ENCODE data around the gene GGCX. TPM values are rescaled to one million over a fixed set of nuclear protein-coding genes. Genes with fewer than 3 reads are reported as not detected.
"Not testable (repeated sequence)": the region's sequence is repeated elsewhere in the genome, so short reads cannot be mapped to it uniquely, and the experiment has no call there.

Gene GGCX
- total RNA-seq, 1 donor from 2014 or later = 58.2 TPM

DNA sequence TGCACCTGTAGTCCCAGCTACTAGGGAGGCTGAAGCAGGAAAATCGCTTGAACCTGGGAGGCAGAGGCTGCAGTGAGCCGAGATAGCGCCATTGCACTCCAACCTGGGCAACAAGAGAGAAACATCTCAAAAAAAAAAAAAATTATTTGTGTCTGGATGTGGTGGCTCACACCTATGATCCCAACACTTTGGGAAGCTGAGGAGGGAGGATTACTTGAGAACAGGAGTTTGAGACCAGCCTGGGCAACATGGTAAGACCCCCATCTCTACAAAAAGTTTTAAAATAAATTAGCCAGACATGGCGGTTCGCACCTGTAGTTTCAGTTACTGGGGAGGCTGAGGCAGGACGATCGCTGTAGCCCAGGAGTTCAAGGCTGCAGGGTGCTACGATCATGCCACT lies 14.4 kb upstream of the GGCX start:
- TF ChIP-seq, protein P1, sequence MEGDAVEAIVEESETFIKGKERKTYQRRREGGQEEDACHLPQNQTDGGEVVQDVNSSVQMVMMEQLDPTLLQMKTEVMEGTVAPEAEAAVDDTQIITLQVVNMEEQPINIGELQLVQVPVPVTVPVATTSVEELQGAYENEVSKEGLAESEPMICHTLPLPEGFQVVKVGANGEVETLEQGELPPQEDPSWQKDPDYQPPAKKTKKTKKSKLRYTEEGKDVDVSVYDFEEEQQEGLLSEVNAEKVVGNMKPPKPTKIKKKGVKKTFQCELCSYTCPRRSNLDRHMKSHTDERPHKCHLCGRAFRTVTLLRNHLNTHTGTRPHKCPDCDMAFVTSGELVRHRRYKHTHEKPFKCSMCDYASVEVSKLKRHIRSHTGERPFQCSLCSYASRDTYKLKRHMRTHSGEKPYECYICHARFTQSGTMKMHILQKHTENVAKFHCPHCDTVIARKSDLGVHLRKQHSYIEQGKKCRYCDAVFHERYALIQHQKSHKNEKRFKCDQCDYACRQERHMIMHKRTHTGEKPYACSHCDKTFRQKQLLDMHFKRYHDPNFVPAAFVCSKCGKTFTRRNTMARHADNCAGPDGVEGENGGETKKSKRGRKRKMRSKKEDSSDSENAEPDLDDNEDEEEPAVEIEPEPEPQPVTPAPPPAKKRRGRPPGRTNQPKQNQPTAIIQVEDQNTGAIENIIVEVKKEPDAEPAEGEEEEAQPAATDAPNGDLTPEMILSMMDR (IDR thresholded peaks at IDR 0.05; ENCODE audit: unreplicated experiment) = no peak
- DNase-seq (ENCODE audit: low spot score in 2 of 2, unreplicated experiment in 2 of 2) = no peak
- Mint-ChIP-seq H3K27me3 (ENCODE audit: low read depth) (peaks cover 13% of the 10 kb centered on the region), H3K4me3 (no peak overlapping the region), H3K27ac (peak overlapping the region; percentile 16), H3K9me3 (no peaks in the 10 kb centered on the region), H3K4me1 (peaks cover 42% of the 10 kb centered on the region), H3K36me3 (peaks cover 3% of the 10 kb centered on the region)

DNA sequence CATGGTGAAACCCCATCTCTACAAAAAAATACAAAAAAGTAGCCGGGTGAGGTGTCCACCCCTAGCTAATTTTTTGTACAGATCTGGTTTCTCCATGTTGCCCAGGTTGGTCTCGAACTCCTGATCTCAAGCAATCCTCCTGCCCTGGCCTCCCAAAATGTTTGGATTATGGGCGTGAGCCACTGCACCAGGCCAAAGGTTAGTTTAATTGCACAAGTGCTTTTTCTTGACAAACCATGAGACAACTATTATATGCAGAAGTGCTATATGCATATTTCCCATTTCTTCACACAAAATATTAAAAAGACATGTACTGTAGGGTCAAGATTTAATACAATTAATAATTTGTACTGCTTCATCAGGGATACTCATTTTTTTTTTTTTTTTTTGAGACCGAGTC lies 5.0 kb upstream of the GGCX start:
- no peak for DNase-seq (ENCODE audit: low spot score in 2 of 2, unreplicated experiment in 2 of 2)
- Mint-ChIP-seq H3K4me3 (no peak overlapping the region), H3K9me3 (no peaks in the 10 kb centered on the region), H3K4me1 (peaks cover 5% of the 10 kb centered on the region), H3K27me3 (ENCODE audit: low read depth) (peaks cover 15% of the 10 kb centered on the region), H3K36me3 (no peaks in the 10 kb centered on the region), H3K27ac (no peak overlapping the region)
- TF ChIP-seq, protein P1 (IDR thresholded peaks at IDR 0.05; ENCODE audit: unreplicated experiment) = no peak

DNA sequence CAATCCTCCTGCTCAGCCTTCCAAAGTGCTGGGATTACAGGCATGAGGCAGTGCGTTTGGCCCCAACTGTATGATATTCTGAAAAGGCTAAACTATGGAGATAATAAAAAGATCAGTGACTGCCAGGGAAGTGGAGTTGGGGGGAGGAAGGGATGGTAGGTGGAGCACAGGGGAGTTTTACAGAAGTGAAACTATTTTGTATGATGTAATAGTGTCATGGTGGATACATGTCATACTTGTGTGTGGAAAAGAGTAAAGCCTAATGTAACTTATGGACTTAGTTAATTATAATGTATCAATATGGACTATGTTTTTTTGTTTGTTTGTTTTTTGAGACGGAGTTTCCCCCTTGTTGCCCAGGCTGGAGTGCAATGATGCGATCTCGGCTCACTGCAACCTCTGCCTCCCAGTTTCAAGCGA lies 2.9 kb upstream of the GGCX start:
- TF ChIP-seq, protein P1 (IDR thresholded peaks at IDR 0.05; ENCODE audit: unreplicated experiment) = no peak
- Mint-ChIP-seq H3K9me3 (no peaks in the 10 kb centered on the region), H3K27ac (peak overlapping the region; percentile 5), H3K4me1 (peaks cover 20% of the 10 kb centered on the region), H3K4me3 (no peak overlapping the region), H3K36me3 (no peaks in the 10 kb centered on the region), H3K27me3 (ENCODE audit: low read depth) (no peaks in the 10 kb centered on the region)
- DNase-seq (ENCODE audit: low spot score in 2 of 2, unreplicated experiment in 2 of 2) = no peak

DNA sequence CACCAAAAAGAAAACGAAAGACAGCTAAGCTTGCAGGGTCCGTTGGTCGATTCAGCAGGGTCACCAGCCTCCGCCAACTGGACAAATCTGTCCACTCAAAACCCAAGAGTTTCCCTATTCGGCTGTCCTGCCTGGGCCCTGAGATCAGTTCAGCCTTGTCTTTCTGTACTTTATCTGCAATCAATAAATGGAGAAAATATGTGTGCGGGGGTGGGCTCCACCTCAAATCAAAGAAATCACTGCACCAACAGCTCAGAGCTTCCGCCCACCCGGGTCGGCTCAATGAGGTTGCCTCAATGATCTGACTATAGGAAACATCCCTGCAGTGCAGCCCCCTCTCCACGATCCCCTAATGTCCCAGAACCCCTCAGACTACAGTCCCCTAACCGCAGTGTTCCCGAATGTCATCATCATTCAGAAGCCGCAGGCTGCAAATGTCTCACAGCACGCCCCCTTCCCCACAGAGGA lies 447 bp downstream of the GGCX start:
- no peak for DNase-seq (ENCODE audit: low spot score in 2 of 2, unreplicated experiment in 2 of 2)
- Mint-ChIP-seq H3K4me1 (peaks cover 20% of the 10 kb centered on the region), H3K27ac (peak overlapping the region; percentile 98), H3K4me3 (peak overlapping the region; percentile 97), H3K27me3 (ENCODE audit: low read depth) (no peaks in the 10 kb centered on the region), H3K9me3 (no peaks in the 10 kb centered on the region), H3K36me3 (peaks cover 4% of the 10 kb centered on the region)
- TF ChIP-seq, protein P1 (IDR thresholded peaks at IDR 0.05; ENCODE audit: unreplicated experiment) = no peak

DNA sequence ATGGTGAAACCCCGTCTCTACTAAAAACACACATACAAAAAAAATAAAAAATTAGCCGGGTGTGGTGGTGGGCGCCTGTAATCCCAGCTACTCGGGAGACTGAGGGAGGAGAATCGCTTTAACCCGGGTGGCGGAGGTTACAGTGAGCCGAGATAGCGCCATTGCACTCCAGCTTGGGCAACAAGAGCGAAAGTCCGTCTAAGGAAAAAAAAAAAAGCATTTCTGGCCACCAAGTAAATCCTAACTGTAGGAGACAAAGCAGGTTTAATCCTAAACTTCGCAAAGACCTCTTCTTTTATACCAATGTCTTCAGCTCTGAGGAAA lies 928 bp downstream of the GGCX start:
- H3K9me3 Mint-ChIP-seq; H3K27me3 Mint-ChIP-seq (ENCODE audit: low read depth); DNase-seq (ENCODE audit: low spot score in 2 of 2, unreplicated experiment in 2 of 2); H3K36me3 Mint-ChIP-seq: not testable (repeated sequence)
- H3K4me1 Mint-ChIP-seq = peaks cover 20% of the 10 kb centered on the region
- H3K4me3 Mint-ChIP-seq = peak overlapping the region; percentile 97
- peak overlapping the region; percentile 98 for H3K27ac Mint-ChIP-seq

DNA sequence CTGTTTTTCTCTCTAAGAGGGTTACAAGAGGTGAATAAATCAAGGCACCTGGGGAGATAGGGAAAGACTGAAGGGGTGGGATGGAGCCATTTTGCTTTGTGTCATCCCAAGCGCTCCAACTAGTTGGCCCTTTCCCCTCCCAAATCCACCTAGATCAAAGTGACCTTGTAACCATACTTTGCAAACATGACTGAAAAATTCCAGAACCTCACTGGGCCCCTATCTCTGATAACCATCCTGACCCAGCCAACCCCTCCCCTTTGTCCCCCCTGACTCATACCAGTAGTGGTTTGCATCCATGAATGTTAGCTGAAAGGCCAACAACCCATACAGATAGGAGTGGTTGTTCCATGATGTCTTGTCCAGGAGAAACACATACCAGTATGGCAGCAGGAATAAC lies 3.1 kb downstream of the GGCX start:
- no peak overlapping the region for H3K27ac Mint-ChIP-seq

More for the DNA sequence above, 3.1 kb downstream of the GGCX start:
- DNase-seq (ENCODE audit: low spot score in 2 of 2, unreplicated experiment in 2 of 2) = no peak
- TF ChIP-seq, protein P1 (IDR thresholded peaks at IDR 0.05; ENCODE audit: unreplicated experiment) = no peak
- H3K36me3 Mint-ChIP-seq = peaks cover 8% of the 10 kb centered on the region
- H3K9me3 Mint-ChIP-seq = no peaks in the 10 kb centered on the region
- no peak overlapping the region for H3K4me3 Mint-ChIP-seq
- peaks cover 20% of the 10 kb centered on the region for H3K4me1 Mint-ChIP-seq
- no peaks in the 10 kb centered on the region for H3K27me3 Mint-ChIP-seq (ENCODE audit: low read depth)

All from mesothelial cell of epicardium (in vitro differentiated cells).